K562 (cell line): ENCODE results near the gene INO80D. TPM values are rescaled to one million over a fixed set of nuclear protein-coding genes. Genes with fewer than 3 reads are reported as not detected.

Experiments used
- ATAC-seq: fragments of 200-7000 bp; cut with Tn5 transposase; 3 replicates; pipeline ENCODE4 v1.9.1; 2020; ENCODE audit warnings: moderate library complexity
- BruUV-seq: library from RNA; stranded (reverse); fragments of 400-500 nt; replicated peaks from 2 replicates; lab custom pipeline; 2021; lab: Mats Ljungman, UMichigan
- CTCF ChIA-PET: fragments of 300-600 bp; formaldehyde crosslinking; extraction: SDS; loops from one replicate; lab custom pipeline; 2021; ENCODE audit warnings: low intra/inter-chr PET ratio; lab: Yijun Ruan, JAX
- POLR2A ChIA-PET: fragments of 300-600, 350-650 bp; sonication (Branson Sonifier 250); formaldehyde crosslinking; extraction: SDS; loops from one replicate; lab custom pipeline; 2021; ENCODE audit warnings: antibody characterized with exemption, inconsistent platforms; lab: Yijun Ruan, JAX
- DNase-seq, 4 experiments: peaks; one replicate each; pipeline versions ENCODE4 v3.0.0 to v3.0.0-alpha.2; 2011 to 2018; ENCODE audit warnings: low spot score in 3 of 4, mixed read lengths in 3 of 4; ENCODE audit errors: extremely low read depth in 1 of 4
- FAIRE-seq: peaks from 2 replicates; lab custom pipeline; 2011; peaks lifted over from hg19 to GRCh38; lab: Jason Lieb, UNC
- H2AFZ ChIP-seq: 2 replicates; pipeline ENCODE4 v1.6.0; 2011; ENCODE audit warnings: low read depth, low read length, control low read depth, inconsistent platforms
- H3K27ac ChIP-seq: fragments of 200-600 bp; 3 replicates; pipeline ENCODE4 v1.8.0; 2011; ENCODE audit warnings: low read depth, mild to moderate bottlenecking, control low read depth, inconsistent platforms, low read length, moderate library complexity, mixed read lengths; ENCODE audit errors: extremely low read depth
- H3K27me3 ChIP-seq, 2 experiments: fragments of 300-600 bp in 1 of 2; 2 replicates in 1 of 2; 3 replicates in 1 of 2; pipeline versions ENCODE4 v1.6.0 to v1.8.0; 2011; ENCODE audit warnings: inconsistent platforms in 2 of 2, low read length in 2 of 2, mild to moderate bottlenecking in 1 of 2, mixed read lengths in 1 of 2, moderate library complexity in 1 of 2; ENCODE audit not compliant: control insufficient read depth in 2 of 2, insufficient read depth in 2 of 2
- H3K36me3 ChIP-seq: fragments of 300-600 bp; 3 replicates; pipeline ENCODE4 v1.8.0; 2011; ENCODE audit warnings: mild to moderate bottlenecking, low read length, inconsistent platforms; ENCODE audit not compliant: control insufficient read depth, insufficient read depth
- H3K4me1 ChIP-seq, 2 experiments: fragments of 200-600 bp in 1 of 2; replicated peaks in 1 of 2; 2 replicates in 1 of 2; 3 replicates in 1 of 2; pipeline versions ENCODE4 v1.5.1 to v1.8.0; 2011; ENCODE audit warnings: inconsistent platforms in 2 of 2, low read length in 2 of 2, mild to moderate bottlenecking in 1 of 2, mixed read lengths in 1 of 2, moderate library complexity in 1 of 2; ENCODE audit not compliant: control insufficient read depth in 2 of 2, insufficient read depth in 2 of 2
- H3K4me2 ChIP-seq: 2 replicates; pipeline ENCODE4 v1.6.1; 2011; ENCODE audit warnings: low read length, control low read depth, inconsistent platforms, mixed read lengths; ENCODE audit not compliant: insufficient read depth
- H3K4me3 ChIP-seq: fragments of 200-600 bp; sonication (generic), shearing (Covaris generic); 2 replicates; pipeline ENCODE4 v1.5.1; 2016; ENCODE audit warnings: control low read depth, inconsistent platforms
- H3K79me2 ChIP-seq: fragments of 200-600 bp; 3 replicates; pipeline ENCODE4 v1.8.0; 2011; ENCODE audit warnings: low read length, inconsistent platforms; ENCODE audit not compliant: control insufficient read depth, insufficient read depth
- H3K9ac ChIP-seq, 2 experiments: 2 replicates each; pipeline versions ENCODE4 v1.6.0 to v1.6.1; 2011; ENCODE audit warnings: low read depth in 2 of 2, low read length in 2 of 2, control low read depth in 1 of 2, inconsistent platforms in 1 of 2, mild to moderate bottlenecking in 1 of 2, mixed read lengths in 1 of 2; ENCODE audit not compliant: insufficient read depth in 1 of 2
- H3K9me1 ChIP-seq: one replicate; pipeline ENCODE4 v1.6.0; 2011; ENCODE audit warnings: inconsistent platforms, mild to moderate bottlenecking, low read length, moderate library complexity; ENCODE audit not compliant: control insufficient read depth, insufficient read depth
- H3K9me3 ChIP-seq: replicated peaks from 2 replicates; pipeline ENCODE4 v1.5.1; 2011; ENCODE audit warnings: low read depth, low read length, inconsistent platforms; ENCODE audit not compliant: control insufficient read depth, insufficient read depth
- H4K20me1 ChIP-seq: replicated peaks from 2 replicates; pipeline ENCODE4 v1.6.1; 2011; ENCODE audit warnings: low read length, inconsistent platforms, mixed read lengths; ENCODE audit not compliant: control insufficient read depth, insufficient read depth
- BCOR ChIP-seq: fragments of 450-650 bp; IDR thresholded peaks from 2 replicates; pipeline ENCODE4 v1.6.1; 2016
- HMBOX1 ChIP-seq: sonication (generic); IDR thresholded peaks from 2 replicates; pipeline ENCODE4 v1.6.1; 2016
- KDM1A ChIP-seq, 2 experiments: fragments of 450-650 bp; IDR thresholded peaks; 2 replicates each; pipeline ENCODE4 v1.6.1; 2016; ENCODE audit warnings: mild to moderate bottlenecking in 2 of 2
- ZNF3 ChIP-seq: fragments of 250-450 bp; sonication (Bioruptor Pico); IDR thresholded peaks from 2 replicates; pipeline ENCODE4 v1.5.0; 2021; ENCODE audit warnings: mild to moderate bottlenecking, moderate library complexity
- WGBS: fragments of 100-300 bp; shearing (Covaris generic); methylation state at CpG from one replicate; pipeline ENCODE4 v1.1.6; 2016; ENCODE audit warnings: low coverage, mixed read lengths; ENCODE audit not compliant: insufficient coverage; ENCODE audit errors: missing lambda C conversion rate; 5-methylcytosine and 5-hydroxymethylcytosine counted together
- in situ Hi-C: fragments of 300-500 bp; cut with MboI; formaldehyde crosslinking; loops from 4 replicates; pipeline ENCODE4 v1.15.0; 2018; ENCODE audit warnings: inconsistent platforms, mixed read lengths
- intact Hi-C: fragments of 100-400 bp; cut with micrococcal nuclease; formaldehyde crosslinking; loops from 2 replicates; pipeline ENCODE4 v1.14.2; 2022
- polyA plus RNA-seq, 8 experiments: library from polyadenylated mRNA; depleted of rRNA in 4 of 8; stranded (reverse) in 5 of 8; unstranded in 3 of 8; fragments of >200 nt; fragmentation: Nextera tagmentation in 2 of 8; fragmentation: Illumina TruSeq in 1 of 8; extraction: Ambion mirVana in 2 of 8; extraction: Trizol in 1 of 8; gene quantifications; 2 replicates each; pipeline versions ENCODE4 v1.2.1 to v1.2.3, GENCODE V29; 2011 to 2014; ENCODE audit warnings: inconsistent platforms in 1 of 8, missing spikeins in 1 of 8
- total RNA-seq, 7 experiments: library from RNA; depleted of rRNA in 6 of 7; stranded (reverse); fragments of >200 nt in 6 of 7; fragmentation: Illumina TruSeq in 2 of 7; extraction: Trizol in 2 of 7; gene quantifications; 2 replicates each; pipeline versions ENCODE4 v1.2.1 to v1.2.3, GENCODE V29; 2011 to 2021; ENCODE audit warnings: low replicate concordance in 1 of 7
- TF ChIP-seq, protein P1 (sequence below), 2 experiments: fragments of 450-650 bp in 1 of 2; IDR thresholded peaks; 2 replicates each; pipeline ENCODE4 v1.6.1; 2011 to 2017; ENCODE audit warnings: low read depth in 2 of 2, antibody characterized with exemption in 1 of 2, borderline replicate concordance in 1 of 2, low read length in 1 of 2, mild to moderate bottlenecking in 1 of 2, mixed read lengths in 1 of 2; ENCODE audit not compliant: control insufficient read depth in 1 of 2

Gene INO80D
- total and polyA plus RNA-seq, 9 of the 15 experiments (the other 6 are each of a cell fraction or from before 2014, with no cell fraction given) = 0.64 to 8.1 (median 2.9) TPM

DNA sequence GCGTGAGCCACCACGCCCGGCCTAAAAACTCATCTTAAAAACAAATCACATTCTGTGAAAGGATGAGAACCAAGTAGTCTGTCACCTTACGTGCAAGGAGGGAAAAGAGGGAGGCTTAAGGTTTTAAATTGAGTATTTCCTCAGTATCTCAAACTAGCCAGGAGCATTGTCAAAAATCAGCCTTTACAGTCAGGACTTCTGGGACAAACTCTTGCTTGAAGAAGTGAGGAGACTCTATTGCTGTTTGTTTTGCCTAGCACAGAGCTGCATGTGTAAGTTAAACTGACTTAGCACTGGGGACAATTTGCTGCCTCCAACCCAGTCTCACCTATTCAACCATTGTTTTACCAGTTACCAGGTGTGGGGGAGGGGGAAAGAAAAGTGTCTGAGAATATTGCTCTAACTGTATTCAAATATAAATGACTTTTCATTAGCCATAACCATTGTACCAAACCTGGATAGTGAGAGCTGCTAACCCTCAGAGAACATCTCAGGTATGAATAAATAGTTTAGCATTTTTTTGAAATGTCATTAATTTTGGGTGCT lies 3.6 kb downstream of the INO80D start:
- peak overlapping the region; percentile 54; the same call in 2 of the 3 replicates for H3K27ac ChIP-seq

GRCh38 chr2:206080927-206081326 lies 5.0 kb downstream of the INO80D start:
- Histone ChIP-seq H3K9ac (no peak overlapping the region), H3K9me3 (no peaks in the 10 kb centered on the region), H2AFZ (no peak overlapping the region), H4K20me1 (no peaks in the 10 kb centered on the region), H3K79me2 (peaks cover 81% of the 10 kb centered on the region), H3K9me1 (no peaks in the 10 kb centered on the region), H3K36me3 (no peaks in the 10 kb centered on the region), H3K4me2 (no peak overlapping the region), H3K4me1 (peaks cover 3 to 4% of the 10 kb centered on the region in 2 experiments; a peak in 3 of 5 replicates), H3K4me3 (no peak overlapping the region), H3K27ac (no peak overlapping the region), H3K27me3 (no peaks in the 10 kb centered on the region)
- in situ Hi-C loops (no loop called here), intact Hi-C loops (no loop called here)
- TF ChIP-seq, protein P1, sequence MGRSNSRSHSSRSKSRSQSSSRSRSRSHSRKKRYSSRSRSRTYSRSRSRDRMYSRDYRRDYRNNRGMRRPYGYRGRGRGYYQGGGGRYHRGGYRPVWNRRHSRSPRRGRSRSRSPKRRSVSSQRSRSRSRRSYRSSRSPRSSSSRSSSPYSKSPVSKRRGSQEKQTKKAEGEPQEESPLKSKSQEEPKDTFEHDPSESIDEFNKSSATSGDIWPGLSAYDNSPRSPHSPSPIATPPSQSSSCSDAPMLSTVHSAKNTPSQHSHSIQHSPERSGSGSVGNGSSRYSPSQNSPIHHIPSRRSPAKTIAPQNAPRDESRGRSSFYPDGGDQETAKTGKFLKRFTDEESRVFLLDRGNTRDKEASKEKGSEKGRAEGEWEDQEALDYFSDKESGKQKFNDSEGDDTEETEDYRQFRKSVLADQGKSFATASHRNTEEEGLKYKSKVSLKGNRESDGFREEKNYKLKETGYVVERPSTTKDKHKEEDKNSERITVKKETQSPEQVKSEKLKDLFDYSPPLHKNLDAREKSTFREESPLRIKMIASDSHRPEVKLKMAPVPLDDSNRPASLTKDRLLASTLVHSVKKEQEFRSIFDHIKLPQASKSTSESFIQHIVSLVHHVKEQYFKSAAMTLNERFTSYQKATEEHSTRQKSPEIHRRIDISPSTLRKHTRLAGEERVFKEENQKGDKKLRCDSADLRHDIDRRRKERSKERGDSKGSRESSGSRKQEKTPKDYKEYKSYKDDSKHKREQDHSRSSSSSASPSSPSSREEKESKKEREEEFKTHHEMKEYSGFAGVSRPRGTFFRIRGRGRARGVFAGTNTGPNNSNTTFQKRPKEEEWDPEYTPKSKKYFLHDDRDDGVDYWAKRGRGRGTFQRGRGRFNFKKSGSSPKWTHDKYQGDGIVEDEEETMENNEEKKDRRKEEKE (IDR thresholded peaks at IDR 0.05; ENCODE audit: borderline replicate concordance in 1 of 2, control insufficient read depth in 1 of 2, low read depth in 2 of 2, low read length in 1 of 2) = no peak
- peak; percentile 65; the same call in 1 of the 2 replicates for TF ChIP-seq BCOR
- 0 out of 4 replicates have a peak, but pooled peaks of 1 of the 2 experiments have one; percentile 12 for TF ChIP-seq KDM1A (IDR thresholded peaks at IDR 0.05)
- CTCF ChIA-PET = no interaction called here
- FAIRE-seq (no peak), ATAC-seq (no peak), DNase-seq (no peak)
- BruUV-seq = no TSS peak
- POLR2A ChIA-PET = interaction anchor here (1.4 kb wide), 1 partner anchor 9 kb away, joined by 4 read pairs; no protein-coding TSS in a partner anchor
- 38% methylated on average over 4 of the region's 4 CpGs for WGBS

More for the DNA sequence above, 3.6 kb downstream of the INO80D start:
- no peak for DNase-seq
- BruUV-seq = TSS peak; percentile 29
- Histone ChIP-seq H3K4me3 (no peak overlapping the region), H2AFZ (no peak overlapping the region), H3K4me2 (no peak overlapping the region), H3K79me2 (peaks cover 84% of the 10 kb centered on the region), H3K9me3 (no peaks in the 10 kb centered on the region), H4K20me1 (no peaks in the 10 kb centered on the region), H3K9ac (no peak overlapping the region; a peak in 1 of 4 replicates)
- in situ Hi-C loops = no loop called here
- CTCF ChIA-PET = no interaction called here
- ATAC-seq = no peak
- intact Hi-C loops = no loop called here
- TF ChIP-seq HMBOX1 = peak; percentile 64; the same call in 1 of the 2 replicates
- no peak for TF ChIP-seq ZNF3
- TF ChIP-seq, all 486 proteins: peak for 1
- Histone ChIP-seq H3K4me1 (peaks cover 3 to 4% of the 10 kb centered on the region in 2 experiments; a peak in 3 of 5 replicates), H3K27me3 (no peaks in the 10 kb centered on the region), H3K9me1 (no peaks in the 10 kb centered on the region), H3K36me3 (no peaks in the 10 kb centered on the region)
- POLR2A ChIA-PET = interaction anchor here (0.8 to 1.1 kb wide), 2 partner anchors 9 to 77 kb away, joined by 3 to 6 read pairs; partner anchors contain the start of genes EEF1B2 and NDUFS1
- FAIRE-seq = peak; percentile 15
- WGBS = 86% methylated on average over 1 of the region's 4 CpGs
